ENCODE data around the gene CEP104.

DNA sequence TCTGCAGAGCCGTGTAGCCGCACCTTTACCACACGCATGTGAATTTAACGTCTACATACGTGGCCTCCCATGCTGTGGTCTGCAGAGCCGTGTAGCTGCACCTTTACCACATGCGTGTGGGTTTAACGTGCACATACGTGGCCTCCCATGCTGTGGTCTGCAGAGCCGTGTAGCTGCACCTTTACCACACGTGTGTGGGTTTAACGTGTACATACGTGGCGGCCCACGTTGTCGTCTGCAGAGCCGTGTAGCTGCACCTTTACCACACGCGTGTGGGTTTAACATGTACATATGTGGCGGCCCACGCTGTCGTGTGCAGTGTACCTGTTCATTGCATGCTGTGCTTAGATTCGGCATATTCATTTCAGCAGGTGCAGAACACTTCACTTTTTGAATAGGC, 17.7 kb upstream of the CEP104 start:
- TF ChIP-seq, protein P1, sequence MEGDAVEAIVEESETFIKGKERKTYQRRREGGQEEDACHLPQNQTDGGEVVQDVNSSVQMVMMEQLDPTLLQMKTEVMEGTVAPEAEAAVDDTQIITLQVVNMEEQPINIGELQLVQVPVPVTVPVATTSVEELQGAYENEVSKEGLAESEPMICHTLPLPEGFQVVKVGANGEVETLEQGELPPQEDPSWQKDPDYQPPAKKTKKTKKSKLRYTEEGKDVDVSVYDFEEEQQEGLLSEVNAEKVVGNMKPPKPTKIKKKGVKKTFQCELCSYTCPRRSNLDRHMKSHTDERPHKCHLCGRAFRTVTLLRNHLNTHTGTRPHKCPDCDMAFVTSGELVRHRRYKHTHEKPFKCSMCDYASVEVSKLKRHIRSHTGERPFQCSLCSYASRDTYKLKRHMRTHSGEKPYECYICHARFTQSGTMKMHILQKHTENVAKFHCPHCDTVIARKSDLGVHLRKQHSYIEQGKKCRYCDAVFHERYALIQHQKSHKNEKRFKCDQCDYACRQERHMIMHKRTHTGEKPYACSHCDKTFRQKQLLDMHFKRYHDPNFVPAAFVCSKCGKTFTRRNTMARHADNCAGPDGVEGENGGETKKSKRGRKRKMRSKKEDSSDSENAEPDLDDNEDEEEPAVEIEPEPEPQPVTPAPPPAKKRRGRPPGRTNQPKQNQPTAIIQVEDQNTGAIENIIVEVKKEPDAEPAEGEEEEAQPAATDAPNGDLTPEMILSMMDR (IDR thresholded peaks at IDR 0.05): no peak
- no peak for TF ChIP-seq POLR2A (IDR thresholded peaks at IDR 0.05)

Measured in heart left ventricle (tissue), 13 donors.